Activated CD4-positive, alpha-beta T cell treated with anti-CD3 and anti-CD28 coated beads for 1 hour (primary cell): ENCODE measurements around the gene FRYL.
"Not testable (repeated sequence)": the region's sequence is repeated elsewhere in the genome, so short reads cannot be mapped to it uniquely, and the experiment has no call there.

Source experiments
- DNase-seq: peaks from one replicate; pipeline ENCODE4 v3.0.0-alpha.2; 2020

Gene FRYL

DNA sequence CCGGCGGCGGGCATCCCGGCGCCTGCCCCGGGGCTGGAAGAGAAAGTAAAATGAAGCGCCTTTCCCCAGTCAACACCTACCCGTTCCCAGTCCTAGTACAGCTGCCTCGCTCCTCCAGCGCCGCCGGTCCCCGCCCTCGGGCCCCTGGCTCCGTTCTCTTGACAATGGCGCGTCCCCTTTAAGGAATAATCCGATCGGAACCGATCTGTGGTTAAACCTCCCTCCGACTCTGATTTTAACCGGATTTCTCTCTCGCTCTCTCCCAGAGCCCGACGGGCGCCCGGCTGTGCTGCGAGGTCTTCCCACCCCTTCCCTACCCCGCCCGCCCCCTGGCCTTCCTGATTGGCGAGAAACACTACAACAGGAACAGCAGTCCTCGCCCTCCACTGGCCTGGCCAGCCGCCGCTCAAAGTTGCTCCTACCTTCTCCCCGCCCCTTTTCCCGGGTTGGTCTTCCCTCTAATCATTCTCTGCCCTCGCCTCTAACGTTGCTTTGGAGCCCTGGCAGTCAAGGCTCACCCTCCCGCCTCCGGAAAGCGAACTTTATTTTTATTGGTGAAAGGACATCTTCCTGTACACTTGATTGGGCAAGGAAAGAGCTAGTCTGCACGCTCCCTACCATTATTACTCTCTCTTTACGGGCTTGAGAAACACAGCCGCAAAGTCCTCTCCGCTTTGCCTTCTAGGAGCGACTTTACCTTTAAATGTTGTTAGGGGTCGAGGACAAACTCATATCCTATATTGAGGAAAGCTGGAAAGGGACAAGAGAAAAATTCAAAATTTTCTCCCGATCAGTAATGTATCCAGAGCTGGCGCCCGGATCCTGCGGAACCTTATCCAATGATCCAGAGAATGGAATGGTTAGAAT is at the start of gene FRYL:
TSS of gene FRYL (minus strand) at position 282 of the 867 bp plus-strand sequence. CDS start 145,869 bp downstream, outside the sequence.
- peak; percentile 94 for DNase-seq

DNA sequence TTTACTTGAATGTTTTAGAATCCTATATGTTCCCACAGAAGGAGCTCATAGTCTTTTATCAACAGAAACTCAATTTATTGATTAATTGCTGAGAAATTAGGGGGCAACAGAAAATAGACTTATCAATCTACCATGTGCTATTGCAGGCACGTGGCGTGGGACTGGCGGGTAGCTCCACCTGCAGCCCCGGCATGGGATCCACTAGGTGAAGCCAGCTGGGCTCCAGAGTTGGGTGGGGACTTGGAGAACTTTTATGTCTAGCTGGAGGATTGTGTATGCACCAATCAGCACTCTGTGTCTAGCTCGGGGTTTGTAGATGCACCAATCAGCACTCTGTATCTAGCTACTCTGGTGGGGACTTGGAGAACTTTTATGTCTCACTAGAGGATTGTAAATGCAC is 47.5 kb upstream of the FRYL start:
- DNase-seq: no peak

DNA sequence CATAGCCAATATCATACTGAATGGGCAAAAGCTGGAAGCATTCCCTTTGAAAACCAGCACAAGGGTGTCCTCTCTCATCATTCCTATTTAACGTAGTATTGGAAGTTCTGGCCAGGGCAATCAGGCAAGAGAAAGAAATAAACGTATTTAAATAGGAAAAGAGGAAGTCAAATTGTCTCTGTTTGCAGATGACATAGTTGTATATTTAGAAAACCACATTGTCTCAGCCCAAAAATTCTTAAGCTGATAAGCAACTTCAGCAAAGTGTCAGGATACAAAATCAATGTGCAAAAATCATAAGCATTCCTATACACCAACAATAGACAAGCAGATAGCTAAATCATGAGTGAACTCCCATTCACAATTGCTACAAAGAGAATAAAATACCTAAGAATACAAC is 41.4 kb upstream of the FRYL start:
- DNase-seq: not testable (repeated sequence)

DNA sequence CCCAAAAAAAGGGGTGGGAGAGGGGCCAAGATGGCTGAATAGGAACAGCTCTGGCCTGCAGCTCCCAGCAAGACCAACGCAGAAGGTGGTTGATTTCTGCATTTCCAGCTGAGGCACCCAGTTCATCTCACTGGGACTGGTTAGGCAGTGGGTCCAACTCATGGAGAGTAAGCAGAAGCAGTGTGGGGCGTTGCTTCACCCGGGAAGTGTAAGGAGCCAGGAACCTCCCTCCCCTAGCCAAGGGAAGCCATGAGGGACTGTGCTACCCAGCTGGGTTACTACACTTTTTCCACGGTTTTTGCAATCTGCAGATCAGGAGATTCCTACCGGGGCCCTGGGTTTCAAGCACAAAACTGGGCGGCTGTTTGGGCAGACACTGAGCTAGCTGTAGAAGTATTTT is 36.9 kb upstream of the FRYL start:
- DNase-seq: no peak

DNA sequence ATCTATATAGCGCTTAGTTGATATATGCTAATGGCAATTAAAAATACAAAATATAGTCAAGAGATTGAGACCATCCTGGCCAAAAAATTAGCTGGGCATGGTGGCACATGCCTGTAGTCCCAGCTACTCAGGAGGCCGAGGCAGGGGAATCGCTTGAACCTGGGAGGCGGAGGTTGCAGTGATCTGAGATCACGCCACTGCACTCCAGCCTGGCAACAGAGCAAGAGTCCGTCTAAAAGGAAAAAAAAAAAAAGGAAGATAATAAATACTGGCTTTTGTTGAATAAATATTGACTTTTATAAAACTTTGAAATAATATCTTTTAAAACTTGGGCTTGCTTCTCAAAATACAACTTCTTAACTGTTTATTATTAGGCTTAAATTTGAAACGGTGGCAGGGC is 36.2 kb upstream of the FRYL start:
- not testable (repeated sequence) for DNase-seq

DNA sequence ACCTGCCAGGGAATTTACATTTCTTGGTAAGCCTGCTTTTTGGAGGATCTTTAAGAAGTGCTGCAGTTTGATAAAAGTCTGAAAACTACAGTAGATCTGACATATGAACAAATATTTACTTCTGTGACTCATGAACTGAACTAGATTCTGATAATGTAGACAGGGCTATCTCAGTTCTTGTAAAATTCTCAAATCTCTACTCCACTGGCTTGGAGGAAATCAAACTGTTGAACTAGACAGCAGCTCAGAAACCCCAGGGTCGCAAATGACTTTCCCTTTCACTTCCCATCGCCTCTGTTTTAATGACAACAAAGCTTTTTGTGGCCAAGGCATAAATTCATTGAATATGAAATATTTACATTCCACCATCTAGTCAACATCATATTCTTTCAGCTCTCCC is 35.4 kb upstream of the FRYL start:
- no peak for DNase-seq

DNA sequence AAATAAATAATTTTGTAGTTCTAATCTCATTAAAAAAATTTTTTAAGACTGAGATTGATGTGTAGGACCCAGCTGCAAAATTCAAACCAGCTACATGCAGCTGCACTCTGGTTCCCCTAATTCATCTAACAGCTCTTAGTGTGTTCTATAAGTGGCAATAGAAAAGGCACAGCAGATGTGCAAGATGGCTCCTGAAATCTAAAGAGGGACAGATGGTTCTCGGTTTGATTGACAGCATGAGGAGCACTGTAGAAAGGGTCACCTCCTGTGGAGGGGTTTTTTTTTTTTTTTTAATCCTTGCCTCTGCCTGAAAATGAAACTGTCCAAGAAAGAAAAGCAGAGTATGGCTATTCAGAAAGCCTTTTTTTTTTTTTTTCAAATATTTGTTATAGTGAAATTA is 33.9 kb upstream of the FRYL start:
- no peak for DNase-seq

DNA sequence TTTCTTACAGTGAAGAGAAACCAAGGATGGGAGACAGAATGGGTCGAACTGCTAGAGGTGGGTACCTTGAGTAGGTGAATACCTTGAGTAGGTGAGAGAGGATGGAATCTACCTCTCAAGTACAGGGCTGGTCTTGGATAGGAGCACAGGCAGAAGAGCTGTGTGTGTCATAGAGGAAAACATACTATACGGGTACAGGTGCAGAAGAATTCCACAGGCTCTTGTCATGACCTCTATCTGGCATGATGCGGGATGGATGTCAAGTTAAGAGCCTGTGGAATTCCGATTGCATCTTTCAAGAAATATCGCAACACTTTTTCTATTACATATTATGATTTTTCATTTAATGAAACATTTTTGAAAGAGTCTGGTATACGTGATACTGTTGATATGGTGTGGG is 32.8 kb upstream of the FRYL start:
- DNase-seq: no peak

DNA sequence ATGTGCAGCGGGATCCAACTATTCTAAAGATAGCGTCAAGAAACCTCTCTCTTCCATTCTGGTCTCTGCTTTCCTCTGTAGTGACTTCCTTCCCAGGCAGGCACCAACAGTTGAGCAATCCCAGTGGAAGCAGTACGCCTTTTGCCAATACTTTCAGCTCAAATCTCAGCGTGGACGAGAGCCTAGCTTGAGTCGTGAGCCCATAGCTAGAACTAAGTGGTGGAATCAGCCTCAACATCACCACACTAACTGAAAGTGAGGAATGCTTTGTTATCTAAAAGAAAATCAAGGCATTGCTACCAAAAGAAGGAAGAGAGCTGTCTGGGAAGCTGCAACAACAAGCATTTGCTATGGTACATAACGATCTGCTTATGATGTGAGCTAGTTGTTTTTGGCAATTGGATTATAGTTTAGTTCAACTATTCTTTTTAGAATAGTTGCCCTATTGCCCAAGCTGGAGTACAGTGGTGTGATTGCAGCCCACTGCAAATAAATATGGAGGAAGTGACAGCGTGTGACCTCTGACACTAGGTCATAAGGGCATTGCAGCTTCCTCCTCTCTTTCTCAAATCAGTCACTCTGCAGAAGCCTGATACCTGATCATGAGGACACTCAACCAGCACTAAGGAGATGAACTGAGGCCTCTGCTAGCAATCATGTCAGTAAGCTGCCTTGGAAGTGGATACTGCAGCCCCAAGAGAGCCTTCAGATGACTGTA is 24.7 kb upstream of the FRYL start:
- DNase-seq: no peak

DNA sequence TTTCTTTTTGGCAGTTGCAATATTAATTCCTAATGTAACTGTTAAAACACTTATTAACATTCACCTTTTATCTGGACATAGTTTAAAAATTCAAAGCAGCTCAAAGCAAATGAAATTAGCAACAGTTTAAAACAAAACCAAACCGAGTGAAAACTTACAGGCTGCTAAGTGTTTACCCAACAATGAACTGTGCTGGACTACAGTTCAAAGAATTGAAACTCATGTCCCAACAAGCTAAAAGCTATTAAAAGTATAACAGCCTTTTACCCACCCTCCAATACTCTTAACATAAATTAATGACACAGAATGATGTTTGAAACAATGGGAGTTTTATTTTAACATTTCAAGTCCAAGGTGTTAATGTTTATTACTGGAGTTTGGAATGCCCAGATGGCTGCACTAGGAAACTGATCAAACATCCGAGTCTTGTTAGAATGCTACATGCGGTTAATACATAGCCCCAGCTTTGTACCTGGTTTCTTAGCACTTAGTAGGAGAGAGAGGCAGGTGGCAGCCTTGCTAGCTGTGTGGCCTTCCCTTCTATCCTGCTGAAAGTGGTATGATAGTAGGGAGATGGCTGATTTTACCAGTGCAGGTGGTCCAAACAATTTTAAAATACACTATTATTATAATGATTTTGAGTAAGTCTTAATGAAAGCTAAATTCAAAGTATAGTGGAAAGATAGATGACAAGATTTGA is 21.1 kb upstream of the FRYL start:
- no peak for DNase-seq

DNA sequence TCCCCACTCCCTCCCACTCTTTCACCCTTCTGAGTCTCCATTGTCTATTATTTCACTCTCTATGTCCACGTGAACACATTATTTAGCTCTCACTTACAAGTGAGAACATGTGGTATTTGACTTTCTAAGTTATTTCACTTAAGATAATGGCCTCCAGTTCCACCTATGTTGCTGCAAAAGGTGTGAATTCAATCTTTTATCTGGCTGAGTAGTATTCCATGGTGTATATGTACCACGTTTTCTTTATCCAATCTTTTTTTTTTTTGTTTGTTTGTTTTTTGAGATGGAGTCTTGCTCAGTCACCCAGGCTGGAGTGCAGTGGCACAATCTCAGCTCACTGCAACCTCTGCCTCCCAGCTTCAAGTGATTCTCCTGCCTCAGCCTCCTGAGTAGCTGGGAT is 20.1 kb upstream of the FRYL start:
- not testable (repeated sequence) for DNase-seq

DNA sequence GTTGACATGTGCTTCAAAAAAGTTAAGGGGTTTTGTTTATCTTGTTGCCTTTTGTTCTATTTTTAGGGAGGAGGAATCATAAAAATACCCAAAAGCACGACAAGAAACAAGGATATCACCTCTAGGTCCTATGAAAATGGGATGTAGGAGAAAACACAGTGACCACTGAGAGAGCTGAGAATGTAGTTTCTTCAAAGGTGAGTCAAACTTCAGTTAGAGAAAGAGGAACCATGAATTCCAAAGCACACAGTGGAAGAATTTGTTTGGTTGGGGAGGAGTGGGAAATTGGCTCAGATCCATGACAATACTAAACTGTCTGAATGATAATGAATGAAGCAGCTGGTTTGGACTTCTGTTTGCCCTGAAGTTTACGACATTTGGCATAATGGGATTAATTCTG is 19.1 kb upstream of the FRYL start:
- no peak for DNase-seq

DNA sequence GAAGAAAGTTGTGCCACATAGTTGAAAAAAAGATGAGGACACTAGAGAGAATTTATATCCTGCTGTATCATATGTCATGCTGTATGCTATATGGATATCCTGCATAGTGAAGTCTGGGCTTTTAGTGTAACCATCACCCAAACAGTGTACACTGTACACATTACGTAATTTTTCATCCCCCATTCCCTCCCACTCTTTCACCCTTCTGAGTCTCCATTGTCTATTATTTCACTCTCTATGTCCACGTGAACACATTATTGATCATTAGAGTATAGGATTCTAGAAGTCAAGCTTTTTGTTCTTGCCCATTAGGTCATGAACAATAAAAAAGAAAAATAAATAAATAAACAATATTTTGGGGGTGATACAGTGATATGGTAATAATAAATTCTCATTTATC is 18.0 kb upstream of the FRYL start:
- no peak for DNase-seq

DNA sequence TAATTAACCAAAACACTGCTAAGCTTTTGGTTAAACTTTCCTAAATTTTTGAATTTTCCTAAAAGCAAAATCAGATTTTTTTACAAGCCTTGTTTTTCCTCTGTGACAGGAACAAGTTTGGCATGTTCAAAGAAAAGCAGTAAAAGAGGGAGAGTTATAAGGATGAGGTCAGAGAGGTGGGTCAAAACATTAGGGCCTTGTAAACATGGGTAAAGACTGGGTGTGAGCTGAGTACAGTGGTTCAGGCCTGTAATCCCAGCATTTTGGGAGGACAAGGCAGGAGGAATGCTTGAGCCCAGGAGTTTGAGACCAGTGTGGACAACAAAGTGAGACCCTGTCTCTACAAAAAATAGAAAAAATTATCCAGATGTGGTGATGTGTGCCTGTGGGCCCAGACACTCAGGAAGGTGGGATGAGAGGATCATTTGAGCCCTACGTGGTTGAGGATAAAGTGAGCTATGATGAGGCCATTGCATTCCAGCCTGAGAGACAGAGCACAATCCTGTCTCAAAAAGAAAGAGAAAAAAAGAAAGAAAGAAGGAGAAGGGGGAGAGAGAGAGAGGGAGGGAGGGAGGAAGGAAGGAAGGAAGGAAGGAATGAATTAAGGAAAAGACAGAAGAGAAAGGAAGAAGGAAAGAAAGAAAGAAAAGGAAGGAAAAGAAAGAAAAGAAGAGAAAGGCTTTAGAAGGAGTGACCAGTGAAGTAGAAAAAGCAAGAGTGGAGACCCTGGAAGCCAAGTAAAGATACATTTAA is 17.0 kb upstream of the FRYL start:
- no peak for DNase-seq

DNA sequence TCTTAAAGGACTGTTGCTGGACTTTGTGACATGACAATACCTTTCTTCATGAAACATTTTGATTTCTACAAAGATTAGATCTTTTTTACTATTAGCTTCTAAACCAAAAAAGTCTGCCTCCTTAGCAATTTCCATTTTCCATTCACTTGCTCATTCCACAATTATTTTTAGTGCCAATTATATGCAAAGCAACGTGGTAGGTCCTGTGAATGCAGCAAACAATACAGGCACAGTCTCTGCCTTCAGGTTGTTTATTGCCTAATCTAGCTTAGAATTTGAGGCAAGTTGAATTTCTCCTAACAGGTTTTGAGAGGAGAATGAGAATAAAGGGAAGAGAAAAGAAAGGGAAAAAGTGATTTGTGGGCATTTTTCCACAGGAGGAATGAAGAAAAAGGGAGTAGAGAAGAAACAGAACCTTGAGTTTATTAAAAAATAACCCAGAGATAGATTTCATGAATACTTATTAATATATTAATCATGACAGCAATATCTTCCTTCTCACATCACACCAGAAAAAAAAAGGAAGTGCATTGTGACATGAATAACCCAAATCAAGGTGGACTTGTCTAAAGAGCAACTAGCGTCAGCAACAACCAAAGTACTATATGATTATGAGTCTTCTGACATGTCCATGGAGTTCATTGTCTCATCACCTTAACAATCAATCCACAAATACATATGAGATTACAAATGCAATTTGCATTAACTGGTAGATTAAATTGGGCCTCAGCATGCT is 16.3 kb upstream of the FRYL start:
- DNase-seq: no peak

DNA sequence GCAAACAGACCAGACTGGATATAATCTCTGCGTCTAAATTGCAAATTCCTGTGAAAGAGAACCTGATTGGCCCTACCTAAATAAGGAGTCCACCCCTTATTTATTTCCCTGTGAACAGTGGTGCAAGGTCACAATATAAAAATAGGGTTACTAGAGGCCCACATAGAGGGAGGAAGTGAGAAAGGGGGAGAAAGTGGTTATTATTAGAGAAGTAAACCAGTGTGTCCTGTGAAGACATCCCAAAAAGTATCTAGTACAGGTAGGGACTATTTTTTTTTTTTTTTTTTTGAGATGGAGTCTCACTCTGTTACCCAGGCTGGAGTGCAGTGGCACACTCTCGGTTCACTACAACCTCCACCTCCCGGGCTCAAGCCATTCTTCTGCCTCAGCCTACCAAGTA is 15.0 kb upstream of the FRYL start:
- DNase-seq: no peak

DNA sequence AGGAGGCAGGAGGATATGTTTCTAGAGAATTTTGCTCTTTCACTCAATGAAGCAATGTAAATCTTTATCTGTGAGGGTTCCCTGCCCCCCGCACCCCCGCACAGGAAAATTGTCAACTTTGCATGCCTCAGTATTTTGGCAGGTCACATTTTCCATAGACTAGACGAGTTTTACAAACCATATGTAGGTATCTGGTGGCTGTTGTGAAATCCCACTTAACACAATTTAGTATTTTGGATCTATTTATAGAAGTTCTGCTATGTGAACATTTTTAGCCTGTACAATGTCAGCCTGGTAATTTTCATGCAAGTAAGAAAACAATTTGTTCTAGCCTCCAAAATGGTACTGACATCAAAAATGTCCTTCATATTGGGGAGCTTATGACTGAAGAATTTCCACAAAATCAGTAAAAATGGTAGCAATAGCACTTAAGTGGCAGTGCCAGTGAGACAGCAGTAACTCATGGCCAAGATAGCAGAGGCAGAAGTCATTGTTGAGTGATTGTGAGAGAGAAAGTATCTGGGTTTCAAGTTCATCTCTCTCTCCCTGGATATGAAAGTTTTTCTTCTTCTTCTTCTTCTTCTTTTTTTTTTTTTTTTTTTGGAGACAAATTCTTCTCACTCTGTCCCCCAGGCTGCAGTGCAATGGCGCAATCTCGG is 12.4 kb upstream of the FRYL start:
- no peak for DNase-seq

DNA sequence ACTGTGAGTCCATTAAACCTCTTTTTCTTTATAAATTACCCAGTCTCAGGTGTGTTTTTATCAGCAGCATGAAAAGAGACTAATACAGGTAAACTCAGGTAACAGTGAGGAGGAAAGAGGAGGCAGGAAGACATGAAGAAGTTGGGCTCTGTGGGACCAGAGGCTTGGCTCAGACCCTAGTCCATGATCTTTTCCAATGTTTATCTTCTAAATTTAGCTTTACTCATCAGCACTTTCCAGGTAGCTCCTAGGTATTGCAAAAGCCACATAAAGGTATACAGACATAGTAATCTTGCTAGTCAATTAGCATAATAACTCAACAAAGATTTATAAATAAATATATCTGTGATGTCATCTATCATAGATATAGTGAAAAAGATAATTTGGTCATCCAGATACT is 11.2 kb upstream of the FRYL start:
- no peak for DNase-seq

DNA sequence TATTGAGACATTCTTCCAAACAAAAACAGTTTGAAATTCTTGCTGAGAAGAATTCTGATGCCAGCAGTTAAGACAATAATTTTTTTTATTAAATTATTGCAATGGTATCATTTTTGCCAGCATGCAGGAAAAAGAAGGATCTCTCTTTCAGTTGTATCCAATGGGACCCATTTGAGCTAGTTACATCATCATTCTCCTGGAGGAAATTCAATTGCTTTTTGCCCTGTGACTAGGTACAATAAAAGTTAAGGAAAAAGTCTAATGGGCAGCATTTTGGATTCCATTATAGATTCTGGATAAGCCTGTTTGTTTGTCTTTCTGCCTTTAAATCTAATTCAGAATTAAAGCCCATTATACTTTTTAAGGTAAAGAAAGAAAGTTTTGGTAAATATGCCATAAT is 10.5 kb upstream of the FRYL start:
- no peak for DNase-seq

DNA sequence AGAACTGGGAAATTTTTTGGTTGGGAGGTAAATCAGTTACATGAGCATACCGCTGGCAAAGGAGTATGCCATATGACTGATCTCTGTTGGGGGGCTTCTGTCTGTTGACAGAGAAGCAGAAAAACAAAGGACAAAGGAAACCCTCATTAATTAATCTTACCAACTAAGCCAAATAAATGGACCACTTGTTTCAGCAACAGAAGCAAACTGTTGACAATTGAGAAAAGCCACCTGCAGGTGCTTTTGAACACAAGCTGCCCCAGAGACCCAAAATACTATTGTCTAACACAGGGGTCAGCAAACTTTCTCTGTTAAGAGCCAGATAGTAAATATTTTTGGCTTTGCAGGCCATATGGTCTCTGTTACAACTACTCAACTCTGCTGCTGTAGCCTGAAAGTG is 7.0 kb upstream of the FRYL start:
- no peak for DNase-seq

DNA sequence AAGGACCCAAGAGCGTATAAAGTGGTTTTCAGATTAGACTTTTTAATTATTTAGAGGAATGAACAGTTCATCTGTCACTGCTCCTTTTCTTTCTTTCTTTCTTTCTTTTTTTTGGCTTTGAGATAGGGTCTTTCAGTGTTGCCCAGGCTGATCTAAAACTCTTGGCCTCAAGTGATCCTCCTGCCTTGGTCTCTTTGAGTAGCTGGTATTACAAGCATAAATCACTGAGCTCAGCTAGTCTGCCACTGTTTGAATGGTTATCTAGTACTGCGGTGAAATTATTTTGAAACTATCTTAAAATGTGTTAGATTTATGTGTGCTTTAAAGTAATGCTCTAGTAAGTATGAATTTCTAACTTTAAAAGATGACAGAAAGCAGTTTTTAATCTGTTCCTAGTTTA is 6.5 kb upstream of the FRYL start:
- DNase-seq: no peak

DNA sequence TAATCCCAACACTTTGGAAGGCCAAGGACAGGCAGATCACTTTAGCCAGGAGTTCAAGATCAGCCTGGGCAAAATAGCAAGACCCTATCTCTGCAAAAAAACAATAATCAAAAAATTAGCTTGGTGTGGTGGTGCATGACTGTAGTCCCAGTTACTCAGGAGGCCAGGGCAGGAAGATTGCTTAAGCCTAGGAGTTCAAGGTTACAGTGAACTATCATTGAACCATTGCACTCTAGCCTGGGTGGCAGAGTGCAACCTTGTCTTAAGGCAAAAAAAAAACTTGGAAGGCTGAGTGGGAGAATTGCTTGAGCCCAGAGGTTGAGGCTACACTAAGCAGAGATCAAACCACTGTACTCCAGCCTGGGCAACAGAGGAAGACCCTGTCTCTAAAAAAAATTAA is 5.2 kb upstream of the FRYL start:
- DNase-seq: no peak
